SK-N-SH treated with all-trans-retinoic acid at 6 μM for 48 hours (cell line): ENCODE data around the gene OLA1.

Experiments used
- ATAC-seq: fragments of 200-7000 bp; cut with Tn5 transposase; 3 replicates; pipeline ENCODE4 v1.9.1; 2020; ENCODE audit warnings: mild to moderate bottlenecking, moderate library complexity
- ARNTL ChIP-seq: fragments of 450-650 bp; formaldehyde crosslinking; IDR thresholded peaks from 2 replicates; pipeline ENCODE4 v1.5.0; 2020; ENCODE audit warnings: low read depth, mild to moderate bottlenecking, moderate library complexity, borderline replicate concordance
- BACH2 ChIP-seq: fragments of 250-450 bp; sonication (Bioruptor Pico); IDR thresholded peaks from 2 replicates; pipeline ENCODE4 v1.9.0; 2021; ENCODE audit warnings: mild to moderate bottlenecking, borderline replicate concordance
- CREB5 ChIP-seq: fragments of 250-450 bp; sonication (Bioruptor Pico); IDR thresholded peaks from 2 replicates; pipeline ENCODE4 v1.5.1; 2020; ENCODE audit warnings: low read depth, mild to moderate bottlenecking, moderate library complexity
- CSDC2 ChIP-seq: fragments of 250-450 bp; sonication (Bioruptor Pico); IDR thresholded peaks from 2 replicates; pipeline ENCODE4 v1.5.0; 2020; ENCODE audit warnings: mild to moderate bottlenecking, moderate library complexity
- CSRNP3 ChIP-seq: fragments of 250-450 bp; sonication (Bioruptor Pico); IDR thresholded peaks from 2 replicates; pipeline ENCODE4 v1.5.1; 2021; ENCODE audit warnings: mild to moderate bottlenecking, moderate library complexity
- ESRRG ChIP-seq: fragments of 250-450 bp; sonication (Bioruptor Pico); IDR thresholded peaks from 2 replicates; pipeline ENCODE4 v1.6.1; 2021; ENCODE audit warnings: mild to moderate bottlenecking
- GLIS3 ChIP-seq: fragments of 250-450 bp; sonication (Bioruptor Pico); IDR thresholded peaks from 2 replicates; pipeline ENCODE4 v1.5.0; 2020; ENCODE audit warnings: mild to moderate bottlenecking, moderate library complexity
- ISL1 ChIP-seq: fragments of 250-450 bp; sonication (Bioruptor Pico); IDR thresholded peaks from 2 replicates; pipeline ENCODE4 v2.1.2; 2022; ENCODE audit warnings: mild to moderate bottlenecking, moderate library complexity
- OSR1 ChIP-seq: fragments of 250-450 bp; sonication (Bioruptor Pico); IDR thresholded peaks from 2 replicates; pipeline ENCODE4 v1.8.0; 2022; ENCODE audit warnings: moderate library complexity, mild to moderate bottlenecking, inconsistent platforms
- PATZ1 ChIP-seq: fragments of 250-450 bp; sonication (Bioruptor Pico); IDR thresholded peaks from 2 replicates; pipeline ENCODE4 v1.8.0; 2020; ENCODE audit warnings: mild to moderate bottlenecking, moderate library complexity, borderline replicate concordance
- RARB ChIP-seq: fragments of 250-450 bp; sonication (Bioruptor Pico); IDR thresholded peaks from 2 replicates; pipeline ENCODE4 v1.8.0; 2021; ENCODE audit warnings: mild to moderate bottlenecking, moderate library complexity
- SNAI2 ChIP-seq: fragments of 250-450 bp; sonication (Bioruptor Pico); IDR thresholded peaks from 2 replicates; pipeline ENCODE4 v1.5.0; 2020; ENCODE audit warnings: mild to moderate bottlenecking, moderate library complexity
- TCF4 ChIP-seq: fragments of 250-450 bp; sonication (Bioruptor Pico); IDR thresholded peaks from 2 replicates; pipeline ENCODE4 v1.8.0; 2021; ENCODE audit warnings: mild to moderate bottlenecking, moderate library complexity, borderline replicate concordance
- TOX ChIP-seq: fragments of 250-450 bp; sonication (Bioruptor Pico); IDR thresholded peaks from 2 replicates; pipeline ENCODE4 v1.8.0; 2021; ENCODE audit warnings: mild to moderate bottlenecking, moderate library complexity, borderline replicate concordance
- TSHZ2 ChIP-seq: fragments of 250-450 bp; sonication (Bioruptor Pico); IDR thresholded peaks from 2 replicates; pipeline ENCODE4 v1.5.0; 2020; ENCODE audit warnings: mild to moderate bottlenecking, moderate library complexity
- ZC3H10 ChIP-seq: fragments of 250-450 bp; sonication (Bioruptor Pico); IDR thresholded peaks from 2 replicates; pipeline ENCODE4 v1.5.1; 2021; ENCODE audit warnings: mild to moderate bottlenecking, moderate library complexity
- ZFP3 ChIP-seq: fragments of 250-450 bp; sonication (Bioruptor Pico); IDR thresholded peaks from 2 replicates; pipeline ENCODE4 v1.5.0; 2020; ENCODE audit warnings: mild to moderate bottlenecking, moderate library complexity
- ZFP30 ChIP-seq: fragments of 450-650 bp; formaldehyde crosslinking; IDR thresholded peaks from 2 replicates; pipeline ENCODE4 v1.5.0; 2022; ENCODE audit warnings: mild to moderate bottlenecking, moderate library complexity
- ZNF70 ChIP-seq: fragments of 450-650 bp; formaldehyde crosslinking; IDR thresholded peaks from 2 replicates; pipeline ENCODE4 v1.5.0; 2020; ENCODE audit warnings: mild to moderate bottlenecking, moderate library complexity
- ZNF8 ChIP-seq: fragments of 450-650 bp; formaldehyde crosslinking; IDR thresholded peaks from 2 replicates; pipeline ENCODE4 v1.5.0; 2020; ENCODE audit warnings: mild to moderate bottlenecking, moderate library complexity
- TF ChIP-seq, protein P1 (sequence below): fragments of 250-450 bp; sonication (Bioruptor Pico); IDR thresholded peaks from 2 replicates; pipeline ENCODE4 v1.8.0; 2021; ENCODE audit warnings: low read depth, mild to moderate bottlenecking, moderate library complexity, borderline replicate concordance

OLA1 gene

DNA sequence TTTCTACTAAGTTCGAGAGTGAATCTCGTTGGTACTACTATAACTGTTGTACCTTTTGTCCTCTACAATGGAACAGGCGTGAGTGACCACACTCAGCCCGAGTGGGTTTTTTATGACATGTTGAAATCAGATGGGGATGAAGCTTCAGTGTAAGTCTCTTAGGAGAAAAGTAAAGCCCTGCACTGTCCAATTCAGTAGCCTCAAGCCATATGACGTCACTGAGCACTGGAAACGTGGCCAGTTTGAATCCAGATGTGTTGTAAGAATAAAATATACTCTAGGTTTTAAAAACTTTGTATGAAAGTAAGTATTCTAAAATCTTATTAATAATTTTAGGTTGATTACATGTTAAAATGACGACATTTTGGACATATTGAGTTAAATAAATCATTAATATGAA is 181.5 kb downstream of the OLA1 start:
- ATAC-seq: no peak
- TF ChIP-seq TOX (CRISPR knock-in tag) (no peak), ZC3H10 (no peak), OSR1 (CRISPR knock-in tag) (no peak), RARB (no peak), SNAI2 (no peak), ZFP3 (CRISPR knock-in tag) (no peak), ZNF8 (no peak), ZFP30 (CRISPR knock-in tag) (no peak), CSDC2 (no peak), ESRRG (no peak), CSRNP3 (CRISPR knock-in tag) (no peak), ZNF70 (CRISPR knock-in tag) (no peak)

DNA sequence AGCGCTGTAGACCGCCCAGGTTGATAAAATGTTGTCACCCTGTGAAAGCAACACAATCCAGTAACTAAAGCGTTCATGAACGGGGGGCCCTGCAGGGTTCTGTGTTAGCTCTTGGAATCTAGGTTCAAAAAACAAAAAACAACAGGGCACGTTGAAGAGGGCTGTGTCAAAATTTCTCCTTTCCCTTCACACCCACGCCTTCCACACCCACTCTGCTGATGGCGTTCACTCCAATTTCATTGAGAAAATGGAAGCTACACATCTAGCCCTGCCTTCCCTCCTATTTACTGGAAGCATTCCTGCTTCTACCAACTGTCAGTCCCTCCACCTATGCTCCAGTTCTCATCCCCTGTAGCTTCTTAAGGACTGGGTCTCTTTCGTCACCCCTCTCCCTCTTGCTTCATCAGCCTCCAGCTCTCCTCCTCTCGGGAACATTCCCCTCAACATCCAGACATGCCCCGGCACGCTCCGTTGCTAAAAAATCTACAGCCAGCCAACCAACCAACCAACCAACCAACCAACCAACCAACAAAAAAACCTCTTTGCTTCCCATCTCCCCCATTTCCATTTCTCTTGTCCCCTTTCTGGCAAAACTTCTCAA is 184.7 kb downstream of the OLA1 start:
- no peak for TF ChIP-seq ESRRG
- no peak for TF ChIP-seq GLIS3 (CRISPR knock-in tag)
- TF ChIP-seq PATZ1 (CRISPR knock-in tag): no peak
- TF ChIP-seq ZNF8: no peak
- TF ChIP-seq, protein P1, sequence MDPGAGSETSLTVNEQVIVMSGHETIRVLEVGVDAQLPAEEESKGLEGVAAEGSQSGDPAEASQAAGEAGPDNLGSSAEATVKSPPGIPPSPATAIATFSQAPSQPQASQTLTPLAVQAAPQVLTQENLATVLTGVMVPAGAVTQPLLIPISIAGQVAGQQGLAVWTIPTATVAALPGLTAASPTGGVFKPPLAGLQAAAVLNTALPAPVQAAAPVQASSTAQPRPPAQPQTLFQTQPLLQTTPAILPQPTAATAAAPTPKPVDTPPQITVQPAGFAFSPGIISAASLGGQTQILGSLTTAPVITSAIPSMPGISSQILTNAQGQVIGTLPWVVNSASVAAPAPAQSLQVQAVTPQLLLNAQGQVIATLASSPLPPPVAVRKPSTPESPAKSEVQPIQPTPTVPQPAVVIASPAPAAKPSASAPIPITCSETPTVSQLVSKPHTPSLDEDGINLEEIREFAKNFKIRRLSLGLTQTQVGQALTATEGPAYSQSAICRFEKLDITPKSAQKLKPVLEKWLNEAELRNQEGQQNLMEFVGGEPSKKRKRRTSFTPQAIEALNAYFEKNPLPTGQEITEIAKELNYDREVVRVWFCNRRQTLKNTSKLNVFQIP (CRISPR knock-in tag): no peak
- no peak for TF ChIP-seq ZNF70 (CRISPR knock-in tag)
- TF ChIP-seq TCF4 (CRISPR knock-in tag): no peak
- TF ChIP-seq TOX (CRISPR knock-in tag): no peak
- no peak for TF ChIP-seq CREB5 (CRISPR knock-in tag)
- TF ChIP-seq TSHZ2 (CRISPR knock-in tag): no peak
- no peak for TF ChIP-seq ARNTL (CRISPR knock-in tag)
- no peak for TF ChIP-seq ZC3H10
- TF ChIP-seq CSDC2: no peak
- TF ChIP-seq ISL1: no peak
- TF ChIP-seq, all 23 proteins: peak for 0
- ATAC-seq: no peak

DNA sequence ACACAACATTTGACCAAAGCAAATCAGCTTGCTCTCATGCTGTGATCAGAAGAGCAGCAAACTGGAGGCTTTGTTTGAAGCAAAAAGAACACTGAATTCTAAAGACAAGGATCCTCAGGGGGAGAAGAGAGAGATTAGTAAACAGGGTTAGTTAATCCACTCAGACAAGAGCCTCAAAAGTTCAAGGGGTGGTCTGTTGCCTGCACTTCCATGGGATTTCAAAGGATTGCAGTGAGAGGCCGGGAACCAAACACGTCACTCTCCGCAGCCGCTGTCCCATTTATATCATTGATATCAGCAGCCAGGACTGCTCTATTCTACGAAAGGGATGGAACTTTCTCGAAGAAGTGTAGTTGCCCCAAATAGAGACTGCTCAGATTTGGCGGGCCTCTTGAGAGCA is 185.4 kb downstream of the OLA1 start:
- TF ChIP-seq CSDC2: no peak
- TF ChIP-seq ZNF70 (CRISPR knock-in tag): no peak
- TF ChIP-seq GLIS3 (CRISPR knock-in tag): no peak
- TF ChIP-seq CREB5 (CRISPR knock-in tag): no peak
- TF ChIP-seq BACH2 (CRISPR knock-in tag): no peak
- TF ChIP-seq ARNTL (CRISPR knock-in tag): no peak
- TF ChIP-seq TCF4 (CRISPR knock-in tag): no peak
- TF ChIP-seq ZFP3 (CRISPR knock-in tag): no peak
- TF ChIP-seq, protein P1 (CRISPR knock-in tag): no peak
- ATAC-seq: no peak
